SW 1271 (cell line): ENCODE measurements around the gene TPT1.
"Not testable (repeated sequence)": the region's sequence is repeated elsewhere in the genome, so short reads cannot be mapped to it uniquely, and the experiment has no call there.

ENCODE experiments used
- DNase-seq, 2 experiments: peaks; one replicate each; lab custom pipeline; 2025; lab: John Stamatoyannopoulos, UW

The TPT1 gene

DNA sequence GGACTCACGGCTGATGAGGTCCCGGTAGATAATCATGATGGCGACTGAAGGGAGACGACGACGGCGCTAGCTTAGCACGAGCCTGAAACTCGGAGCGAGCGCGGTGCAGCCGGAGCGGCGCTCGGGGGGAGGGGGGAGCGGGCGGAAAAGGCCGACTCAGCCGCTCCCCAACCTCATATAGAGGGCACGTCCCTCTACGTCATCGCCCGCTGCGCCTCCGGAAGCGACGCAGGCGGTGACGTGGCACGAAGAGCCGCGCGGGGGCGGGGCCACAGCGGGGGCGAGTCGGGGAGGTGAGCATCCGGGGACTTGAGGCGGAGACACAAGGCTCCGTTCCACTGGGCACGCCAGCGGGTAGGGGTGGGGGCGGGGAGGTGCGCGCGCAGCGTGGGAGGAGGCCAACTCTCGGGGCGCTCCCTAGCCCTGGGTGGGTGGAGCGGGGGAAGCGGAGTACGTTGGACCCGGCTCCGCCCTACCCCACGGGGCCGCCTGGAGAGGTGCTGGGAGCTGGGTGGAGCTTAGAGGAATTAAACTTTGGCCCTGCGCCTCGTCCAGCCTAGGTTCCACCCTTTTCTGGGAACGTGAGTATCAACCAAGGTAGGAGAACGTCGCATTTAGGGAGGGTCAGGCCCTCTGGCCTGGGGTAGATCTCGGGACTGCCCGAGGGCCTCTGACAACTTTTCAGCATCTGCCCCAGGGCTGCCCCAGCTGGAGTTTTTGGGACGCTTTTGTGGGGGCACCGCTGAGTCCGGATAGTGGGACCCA, at the start of gene TPT1:
TSS of gene TPT1 (minus strand) at position 150 of the 765 bp plus-strand sequence. CDS start at position 36, 114 bp downstream.
- DNase-seq: peak; percentile 94 to 96

- not testable (repeated sequence) for DNase-seq
Observed at GRCh38 chr13:45390348-45390747, 49.4 kb upstream of the TPT1 start.

DNA sequence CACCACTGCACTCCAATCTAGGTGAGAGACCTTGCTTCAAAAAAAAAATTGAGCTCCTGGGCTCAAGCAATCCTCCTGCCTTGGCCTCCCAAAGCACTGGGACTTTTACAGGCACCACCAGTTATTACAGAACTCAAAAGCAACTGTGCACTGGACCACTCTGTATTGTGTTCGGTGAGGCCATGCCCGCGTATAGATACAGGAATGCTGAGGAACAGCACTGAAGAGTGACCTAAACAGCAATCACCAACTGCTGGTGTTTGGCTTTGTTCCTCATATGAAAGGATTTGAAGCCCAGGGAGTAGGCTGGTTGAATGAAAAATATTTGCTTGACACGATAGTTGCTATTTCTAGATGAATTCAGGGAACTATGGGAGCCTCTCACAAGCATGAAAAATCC, 47.7 kb upstream of the TPT1 start:
- no peak for DNase-seq

GRCh38 chr13:45386892-45387575, 46.1 kb upstream of the TPT1 start:
- not testable (repeated sequence) for DNase-seq

- no peak for DNase-seq
Observed at GRCh38 chr13:45385907-45386553, 45.0 kb upstream of the TPT1 start.

DNA sequence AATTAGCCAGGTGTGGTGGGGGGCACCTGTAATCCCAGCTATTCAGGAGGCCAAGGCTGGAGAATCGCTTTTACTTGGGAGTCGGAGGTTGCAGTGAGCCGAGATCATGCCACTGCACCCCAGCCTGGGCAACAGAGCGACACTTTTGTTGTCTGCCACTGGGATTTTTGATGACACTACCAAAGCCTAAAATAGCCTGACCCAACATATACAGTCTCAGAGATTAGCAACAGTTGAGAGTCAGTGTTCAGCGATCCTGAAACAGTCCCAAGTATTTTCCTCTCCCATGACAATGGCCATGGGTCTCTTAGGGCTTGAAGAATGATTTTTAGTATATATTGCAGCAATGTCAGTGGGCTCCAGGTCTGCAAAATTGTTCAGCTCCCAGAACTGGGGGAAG, 44.3 kb upstream of the TPT1 start:
- no peak for DNase-seq

DNA sequence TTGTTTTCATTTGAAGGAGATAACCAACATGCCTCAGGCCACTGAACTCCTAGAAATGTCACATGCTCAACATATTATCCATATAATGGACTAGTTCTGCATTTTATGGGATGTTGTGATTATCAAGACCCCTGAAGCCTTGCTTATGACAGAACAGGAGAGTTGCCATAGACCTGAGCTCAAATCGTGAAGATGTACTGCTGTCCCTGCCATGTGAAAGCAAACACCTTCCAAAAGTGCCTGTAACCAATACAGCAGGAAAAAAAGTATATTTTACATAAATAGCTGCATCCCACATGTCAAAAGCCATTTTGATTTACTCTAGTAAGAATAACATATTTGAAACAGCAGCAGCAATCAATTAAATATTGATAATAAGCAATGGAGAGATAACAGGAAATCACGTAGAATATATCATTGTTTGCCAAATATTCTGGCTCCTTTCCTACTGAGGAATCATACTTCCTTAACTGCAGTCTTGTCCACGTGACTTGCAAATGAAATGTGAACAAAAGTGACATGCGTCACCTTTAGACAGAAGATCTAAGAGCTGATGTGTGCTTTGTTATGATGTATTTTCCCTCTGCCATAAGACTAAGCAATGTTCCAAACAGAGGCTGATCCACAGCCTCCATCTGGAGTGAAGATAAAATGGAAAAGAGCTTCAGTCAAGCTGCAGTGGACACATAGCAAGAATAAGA, 43.6 kb upstream of the TPT1 start:
- no peak for DNase-seq

GRCh38 chr13:45382739-45383138, 41.8 kb upstream of the TPT1 start:
- DNase-seq: not testable (repeated sequence)

DNA sequence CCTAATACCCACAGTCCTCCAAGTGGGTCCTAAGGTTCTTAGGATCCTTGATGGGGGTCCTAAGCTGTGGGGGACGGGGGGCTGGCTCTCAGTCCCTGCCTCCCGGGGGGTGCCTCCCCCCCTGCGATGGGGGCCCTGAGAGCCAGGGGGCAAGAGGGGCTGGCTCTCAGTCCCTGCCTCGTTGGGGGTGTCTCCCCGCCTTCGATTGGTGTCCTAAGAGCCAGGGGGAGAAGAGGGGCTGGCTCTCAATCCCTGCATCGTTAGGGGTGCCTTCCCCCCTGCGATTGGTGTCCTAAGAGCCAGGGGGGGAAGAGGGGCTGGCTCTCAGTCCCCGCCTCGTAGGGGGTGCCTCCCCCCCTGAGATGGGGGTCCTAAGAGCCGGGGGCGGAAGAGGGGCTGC, 40.2 kb upstream of the TPT1 start:
- DNase-seq: no peak

- not testable (repeated sequence) for DNase-seq
Observed at GRCh38 chr13:45380708-45381107, 39.7 kb upstream of the TPT1 start.

DNA sequence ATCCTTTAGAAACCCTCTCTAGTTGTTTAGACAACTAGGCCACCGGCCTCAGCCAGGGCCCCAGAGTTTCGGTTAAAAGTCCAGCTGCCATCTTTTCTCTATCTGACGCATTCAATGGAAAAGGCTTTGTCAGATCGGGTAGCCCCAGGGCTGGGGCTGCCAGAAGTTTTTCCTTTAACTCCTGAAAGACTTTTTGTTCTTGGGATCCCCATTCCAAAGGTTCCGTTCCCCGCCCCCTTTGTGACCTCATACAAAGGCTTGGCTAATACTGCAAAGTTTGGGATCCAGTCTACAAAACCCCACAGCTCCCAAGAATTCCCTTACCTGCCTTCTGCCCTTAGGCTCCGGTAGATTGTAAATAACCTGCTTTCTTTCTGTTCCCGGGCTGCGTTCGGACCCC, 38.5 kb upstream of the TPT1 start:
- DNase-seq: not testable (repeated sequence)

GRCh38 chr13:45378786-45379185, 37.8 kb upstream of the TPT1 start:
- not testable (repeated sequence) for DNase-seq

GRCh38 chr13:45377314-45377713, 36.3 kb upstream of the TPT1 start:
- not testable (repeated sequence) for DNase-seq

- DNase-seq: not testable (repeated sequence)
Observed at GRCh38 chr13:45376651-45377050, 35.7 kb upstream of the TPT1 start.

DNA sequence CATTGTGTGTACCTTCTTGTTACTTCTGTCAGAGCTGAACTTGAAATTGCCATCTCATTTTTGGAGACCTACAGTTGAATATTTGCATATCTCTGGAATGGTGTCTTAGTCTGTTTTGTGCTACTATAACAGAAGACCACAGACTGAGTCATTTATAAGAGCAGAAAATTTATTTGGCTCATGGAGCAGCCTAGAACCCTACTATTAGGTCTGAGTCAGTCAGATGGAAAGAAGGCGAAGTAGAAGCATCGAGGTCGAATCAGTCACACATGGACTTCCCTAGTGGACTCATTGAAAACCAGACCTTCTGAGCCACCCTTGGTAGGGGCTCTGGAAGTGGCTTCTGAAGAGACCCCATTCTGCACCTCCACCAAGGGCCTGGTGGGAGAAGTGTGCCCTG, 33.9 kb upstream of the TPT1 start:
- no peak for DNase-seq

DNA sequence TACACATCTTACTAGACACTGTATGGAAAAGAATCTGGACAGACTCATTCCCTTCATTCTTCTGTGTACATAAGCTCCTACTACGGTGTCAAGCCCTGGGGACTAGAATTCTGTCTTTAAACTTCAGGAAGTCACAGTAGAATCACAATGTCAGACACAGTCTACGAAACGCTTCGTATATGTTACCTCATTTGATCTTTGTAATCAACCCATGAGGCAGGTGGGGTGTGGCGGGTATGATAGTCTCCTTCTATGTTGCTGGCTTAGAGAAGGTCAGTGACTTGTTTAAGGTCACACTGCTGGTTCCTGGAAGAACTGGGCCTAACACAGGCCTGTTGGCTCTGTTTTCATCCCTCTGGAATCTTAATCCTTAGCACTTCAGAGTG, 32.2 kb upstream of the TPT1 start:
- DNase-seq: no peak

DNA sequence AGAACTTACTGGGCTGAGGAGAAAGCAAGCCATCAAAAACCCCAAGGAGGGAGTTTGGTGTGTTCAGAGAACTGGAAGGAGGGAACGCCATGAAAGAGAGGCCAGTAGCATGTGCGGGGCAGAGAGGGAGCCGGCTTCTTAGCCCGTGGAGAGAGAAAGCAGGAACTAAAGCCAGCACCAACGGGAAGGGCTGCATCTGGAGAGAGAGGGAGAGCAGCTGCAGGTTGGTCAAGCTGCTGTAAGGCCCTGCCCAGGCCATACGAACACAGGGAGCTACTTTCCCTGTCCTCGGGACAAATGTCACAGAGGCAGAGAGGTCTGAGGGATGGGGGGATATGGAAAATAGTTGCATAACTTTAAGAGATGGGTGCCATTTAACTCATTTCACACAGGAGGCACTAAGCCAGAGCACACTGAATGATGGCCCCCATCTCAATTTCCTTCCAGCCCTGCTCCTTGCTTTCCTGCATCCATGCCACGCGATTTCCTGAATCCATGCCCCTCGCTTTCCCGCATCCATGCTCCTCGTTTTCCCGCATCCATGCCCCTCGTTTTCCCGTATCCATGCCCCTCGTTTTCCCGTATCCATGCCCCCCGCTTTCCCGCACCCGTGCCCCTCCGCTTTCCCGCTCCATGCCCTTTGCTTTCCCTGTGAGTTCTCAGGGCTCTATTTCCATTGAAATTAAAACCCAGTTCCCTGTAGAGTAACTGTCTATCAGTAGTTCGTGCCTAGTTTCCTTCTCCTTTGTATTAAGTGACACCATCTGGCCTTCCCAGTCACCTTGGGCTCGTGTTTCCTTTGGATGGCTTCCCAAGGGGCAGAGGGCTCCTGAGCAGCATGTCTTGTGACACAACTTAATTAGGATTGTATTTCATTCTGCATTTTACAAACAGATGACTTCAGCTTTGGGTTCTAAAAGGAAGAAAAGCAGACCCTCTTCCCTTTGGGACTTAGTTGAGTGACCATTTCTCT, 31.5 kb upstream of the TPT1 start:
- no peak for DNase-seq

DNA sequence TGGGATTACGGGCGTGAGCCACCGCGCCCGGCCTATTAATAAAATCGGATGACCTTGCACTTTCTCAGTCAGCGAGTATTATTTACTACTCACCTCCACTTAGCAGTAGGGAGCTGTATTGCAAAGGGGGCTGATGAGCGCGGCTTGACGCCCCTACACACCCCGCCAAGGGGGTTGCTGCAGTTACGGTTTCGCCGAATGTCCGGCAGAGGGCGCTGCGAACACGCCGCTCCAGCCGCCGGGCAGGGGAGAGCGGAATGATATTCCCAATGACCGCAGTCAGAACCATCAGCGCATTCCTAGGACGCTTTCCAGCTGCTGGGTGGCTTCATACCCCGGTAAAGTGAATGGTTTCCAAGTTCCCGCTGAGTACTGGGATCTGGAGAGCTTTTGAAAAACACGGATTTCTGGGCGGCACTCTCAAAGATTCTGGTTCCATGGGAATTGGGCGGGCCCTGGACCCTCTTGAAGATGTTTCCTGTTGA, 30.0 kb upstream of the TPT1 start:
- no peak for DNase-seq

- no peak for DNase-seq
Observed at GRCh38 chr13:45369116-45369515, 28.1 kb upstream of the TPT1 start.

DNA sequence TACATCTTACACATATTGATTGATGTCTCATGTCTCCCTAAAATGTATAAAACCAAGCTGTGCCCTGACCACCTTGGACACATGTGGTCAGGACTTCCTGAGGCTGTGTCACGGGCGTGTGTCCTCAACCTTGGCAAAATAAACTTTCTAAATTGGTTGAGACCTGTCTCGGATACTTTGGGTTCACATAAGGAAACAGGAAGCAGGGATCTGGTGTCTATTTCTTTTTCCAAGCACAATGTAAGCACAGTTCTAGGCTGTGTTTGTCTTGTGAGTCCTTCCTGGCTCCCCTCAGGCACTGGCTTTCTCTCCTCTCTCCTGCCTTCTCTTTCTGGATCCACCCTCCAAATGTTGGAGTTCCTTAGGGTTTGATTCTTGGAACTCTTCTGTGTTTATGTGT, 27.6 kb upstream of the TPT1 start:
- no peak for DNase-seq

DNA sequence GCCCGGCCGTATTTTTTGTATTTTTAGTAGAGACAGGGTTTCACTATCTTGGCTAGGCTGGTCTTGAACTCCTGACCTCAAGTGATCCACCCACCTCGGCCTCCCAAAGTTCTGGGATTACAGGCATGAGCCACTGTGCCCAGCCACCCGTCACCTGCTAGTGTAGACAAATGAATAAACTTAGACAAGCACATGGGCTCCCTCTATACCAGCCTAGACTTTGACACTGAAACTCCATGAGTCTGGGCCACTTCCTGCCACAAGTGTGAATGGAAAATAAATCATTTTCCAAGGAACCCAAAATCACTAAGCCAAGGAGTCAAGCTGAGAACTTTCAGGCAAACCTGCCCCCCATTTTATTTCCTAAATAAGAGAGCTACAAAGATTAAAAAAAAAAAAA, 27.0 kb upstream of the TPT1 start:
- no peak for DNase-seq
